SJSA1 (cell line): Measurements from ENCODE around the gene AFAP1L1. TPM values are rescaled to one million over a fixed set of nuclear protein-coding genes. Genes with fewer than 3 reads are reported as not detected.
"Not testable (repeated sequence)": the region's sequence is repeated elsewhere in the genome, so short reads cannot be mapped to it uniquely, and the experiment has no call there.

Experiments used
- DNase-seq, 2 experiments: peaks; one replicate each; pipeline ENCODE4 v3.0.0-alpha.2; 2015 to 2020; ENCODE audit warnings: low spot score in 2 of 2, low read depth in 1 of 2
- H3K27ac ChIP-seq: fragments of 250-450 bp; sonication (Bioruptor Pico); 2 replicates; pipeline ENCODE4 v1.5.1; 2020; ENCODE audit warnings: mild to moderate bottlenecking, moderate library complexity
- H3K27me3 ChIP-seq: fragments of 250-450 bp; sonication (Bioruptor Pico); replicated peaks from 2 replicates; pipeline ENCODE4 v1.5.1; 2020; ENCODE audit warnings: mild to moderate bottlenecking, moderate library complexity
- H3K36me3 ChIP-seq: fragments of 250-450 bp; sonication (Bioruptor Pico); 2 replicates; pipeline ENCODE4 v1.5.1; 2020; ENCODE audit warnings: mild to moderate bottlenecking
- H3K4me1 ChIP-seq: fragments of 250-450 bp; sonication (Bioruptor Pico); replicated peaks from 2 replicates; pipeline ENCODE4 v1.6.1; 2021; ENCODE audit warnings: mild to moderate bottlenecking
- H3K4me3 ChIP-seq: fragments of 250-450 bp; sonication (Bioruptor Pico); 2 replicates; pipeline ENCODE4 v1.5.1; 2020; ENCODE audit warnings: mild to moderate bottlenecking
- H3K9me3 ChIP-seq: fragments of 250-450 bp; sonication (Bioruptor Pico); replicated peaks from 2 replicates; pipeline ENCODE4 v1.5.1; 2020; ENCODE audit warnings: mild to moderate bottlenecking
- total RNA-seq: library from RNA; depleted of rRNA; stranded (reverse); fragments of >200 nt; shearing (Covaris generic); gene quantifications from 2 replicates; pipeline ENCODE4 v1.2.3, GENCODE V29; 2014; rRNA removed

The AFAP1L1 gene
- total RNA-seq, 1 experiment from 2014 or later: 33.2 TPM

DNA sequence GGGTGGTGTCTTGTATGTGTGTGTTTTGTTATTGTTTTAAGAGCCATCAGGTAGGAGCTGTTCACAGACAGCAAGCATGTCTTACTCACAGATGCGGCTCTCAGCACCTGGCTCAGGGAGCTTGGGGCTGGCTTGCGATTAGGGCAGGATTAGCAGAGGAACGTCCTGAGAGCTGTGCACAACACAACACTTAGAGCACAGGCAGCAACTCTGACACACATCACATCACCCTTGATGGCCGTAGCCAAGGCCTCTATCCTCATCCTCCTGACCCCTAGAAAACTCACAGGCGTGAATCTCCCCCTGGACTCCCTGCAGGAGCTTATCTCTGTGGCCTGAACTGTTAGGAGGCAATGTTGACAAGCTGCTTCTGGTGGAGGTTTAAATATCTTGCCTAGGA, 114.5 kb downstream of the AFAP1L1 start:
- peaks cover 17% of the 10 kb centered on the region for H3K4me1 ChIP-seq

GRCh38 chr5:149387081-149387631, 115.5 kb downstream of the AFAP1L1 start:
- peaks cover 7% of the 10 kb centered on the region for H3K4me1 ChIP-seq
- H3K4me3 ChIP-seq: no peak overlapping the region
- H3K27ac ChIP-seq: no peak overlapping the region
- H3K9me3 ChIP-seq: no peaks in the 10 kb centered on the region
- DNase-seq: no peak
- H3K27me3 ChIP-seq: no peaks in the 10 kb centered on the region
- H3K36me3 ChIP-seq: no peaks in the 10 kb centered on the region

More for the DNA sequence above, 114.5 kb downstream of the AFAP1L1 start:
- Histone ChIP-seq H3K4me3 (no peak overlapping the region), H3K27me3 (no peaks in the 10 kb centered on the region), H3K36me3 (no peaks in the 10 kb centered on the region), H3K27ac (no peak overlapping the region), H3K9me3 (no peaks in the 10 kb centered on the region)
- DNase-seq: no peak

DNA sequence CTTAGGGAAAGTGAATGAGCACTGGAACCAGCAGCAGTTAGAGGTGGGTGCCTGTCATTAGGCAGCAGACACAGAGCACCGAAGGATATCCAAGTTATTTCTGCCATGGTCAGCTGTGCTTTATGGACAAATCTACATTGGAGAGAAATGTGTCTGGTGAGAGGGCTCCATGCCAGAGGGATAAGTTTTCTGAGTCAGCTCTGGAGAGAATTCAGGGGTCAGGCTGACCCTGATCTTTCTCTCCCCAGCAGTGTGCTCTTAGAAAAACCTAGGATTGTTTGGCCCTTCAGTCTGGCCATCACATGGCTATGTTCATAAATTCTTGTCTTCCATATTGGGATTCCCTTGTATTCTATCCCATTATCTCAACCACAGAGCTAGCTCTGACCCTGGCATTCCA, 116.3 kb downstream of the AFAP1L1 start:
- H3K27ac ChIP-seq: no peak overlapping the region
- DNase-seq: no peak
- H3K9me3 ChIP-seq: no peaks in the 10 kb centered on the region
- H3K4me1 ChIP-seq: peaks cover 9% of the 10 kb centered on the region; the same call in 1 of the 2 replicates
- no peak overlapping the region for H3K4me3 ChIP-seq
- no peaks in the 10 kb centered on the region for H3K27me3 ChIP-seq
- H3K36me3 ChIP-seq: no peaks in the 10 kb centered on the region

DNA sequence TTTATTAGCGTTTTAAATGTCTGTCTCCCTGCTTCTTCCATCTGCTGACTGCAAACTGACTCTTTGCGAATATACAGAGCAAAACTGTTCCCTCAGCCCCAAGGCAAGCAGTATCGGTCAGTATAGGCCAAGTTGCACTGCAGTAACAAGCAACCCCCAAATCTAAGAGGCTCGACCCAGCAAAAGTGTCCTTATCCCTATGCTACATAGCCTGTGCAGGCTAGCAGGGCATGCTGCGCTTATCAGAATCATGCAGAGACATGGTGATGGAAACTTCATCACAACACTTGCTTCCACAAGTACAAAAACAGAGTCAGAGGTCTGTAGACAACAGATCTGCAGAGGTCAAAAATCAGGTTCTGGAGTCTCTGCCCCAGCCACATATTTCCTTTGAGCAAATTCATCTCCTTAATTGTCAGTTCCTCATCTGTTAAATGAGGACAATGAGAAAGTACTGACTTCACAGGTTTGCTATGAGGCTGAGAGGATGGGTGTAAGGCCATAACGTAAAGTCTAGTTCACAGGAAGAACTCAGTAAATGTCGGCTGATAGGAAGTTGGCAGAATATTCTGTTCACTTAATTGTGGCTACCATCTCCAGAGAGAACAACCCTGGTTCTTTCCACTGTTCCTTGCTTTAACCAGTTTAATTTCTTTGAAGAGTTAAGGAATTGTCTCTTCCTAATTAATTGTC, 117.0 kb downstream of the AFAP1L1 start:
- Histone ChIP-seq H3K4me3 (no peak overlapping the region), H3K9me3 (no peaks in the 10 kb centered on the region), H3K27ac (no peak overlapping the region), H3K36me3 (no peaks in the 10 kb centered on the region), H3K4me1 (peaks cover 9% of the 10 kb centered on the region; the same call in 1 of the 2 replicates), H3K27me3 (no peaks in the 10 kb centered on the region)
- DNase-seq: no peak

DNA sequence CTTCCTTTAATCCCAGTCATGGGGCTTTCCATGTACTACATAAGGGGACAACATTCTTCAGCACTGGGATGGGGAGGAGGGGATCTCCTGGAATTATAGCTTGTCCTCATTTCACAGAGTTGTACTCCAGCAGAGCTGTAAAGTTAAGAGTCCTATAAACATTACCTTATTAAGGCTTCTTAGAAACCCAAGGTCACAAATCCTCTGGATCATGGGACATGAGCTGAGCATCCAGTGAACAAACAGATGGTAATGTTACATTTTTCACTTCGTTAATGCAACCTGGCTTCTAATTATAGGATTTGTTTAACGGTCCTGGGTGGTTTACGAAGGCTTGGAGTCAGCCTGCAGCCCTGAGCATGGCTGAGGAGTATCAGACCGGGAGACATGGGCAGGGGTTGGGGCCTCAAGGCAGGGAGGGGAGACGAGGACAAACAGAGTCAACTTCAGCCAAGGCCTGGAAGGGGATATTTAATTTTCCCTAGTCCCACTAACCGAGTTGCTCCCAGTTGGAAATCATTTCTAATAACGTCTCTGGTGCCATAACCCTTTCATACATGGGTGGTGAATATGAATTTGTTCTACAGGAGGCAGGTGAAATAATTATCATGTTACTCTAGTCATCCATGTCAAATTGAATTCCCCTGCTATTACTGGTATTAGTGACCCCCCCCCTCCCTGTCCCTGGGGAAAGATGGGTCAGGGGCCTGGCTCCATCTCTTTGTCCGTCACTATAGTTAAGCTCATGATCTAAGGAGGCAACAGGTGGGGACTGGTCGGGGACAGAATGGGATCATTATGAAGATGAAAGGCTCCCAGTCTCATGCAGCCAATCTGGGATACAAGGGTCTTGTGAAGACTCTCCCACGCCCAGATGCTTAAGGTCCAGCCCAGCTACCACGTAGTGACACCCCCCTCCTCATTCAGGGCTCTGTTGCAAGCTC, 118.2 kb downstream of the AFAP1L1 start:
- Histone ChIP-seq H3K9me3 (no peaks in the 10 kb centered on the region), H3K4me3 (no peak overlapping the region), H3K27ac (no peak overlapping the region), H3K27me3 (no peaks in the 10 kb centered on the region), H3K4me1 (peaks cover 9% of the 10 kb centered on the region; the same call in 1 of the 2 replicates), H3K36me3 (no peaks in the 10 kb centered on the region)
- DNase-seq: no peak

- H3K27ac ChIP-seq, H3K27me3 ChIP-seq, H3K4me1 ChIP-seq, H3K9me3 ChIP-seq, H3K4me3 ChIP-seq, DNase-seq, H3K36me3 ChIP-seq: not testable (repeated sequence)
Measured at GRCh38 chr5:149391076-149391475, 119.4 kb downstream of the AFAP1L1 start.

Other genes with a start within 250 kb of the AFAP1L1 start
- 11.2 and 16.9 TPM in 2 replicates for gene SH3TC2, start 208.8 kb upstream of the AFAP1L1 start, total RNA-seq
- 24.1 and 32.8 TPM in 2 replicates for gene ABLIM3, start 130.4 kb upstream of the AFAP1L1 start, total RNA-seq
- gene GRPEL2, start 73.6 kb downstream of the AFAP1L1 start, total RNA-seq: 29.6 and 35.0 TPM in 2 replicates
- 23.7 and 26.4 TPM in 2 replicates for gene PCYOX1L, start 86.2 kb downstream of the AFAP1L1 start, total RNA-seq
- gene IL17B, start 107.4 kb downstream of the AFAP1L1 start, total RNA-seq: 1.00 TPM in 1 of 2 replicates, not detected in the other